Bladder microvascular endothelial cell (primary cell): ENCODE results near the gene NKX2-4. TPM values are rescaled to one million over a fixed set of nuclear protein-coding genes. Genes with fewer than 3 reads are reported as not detected.

Experiments used
- total RNA-seq: library from RNA; depleted of rRNA; stranded (reverse); fragments of >200 nt; gene quantifications from 2 replicates; pipeline ENCODE4 v1.2.3, GENCODE V29; 2014

Gene NKX2-4
- total RNA-seq, result not detected in 2 replicates

DNA sequence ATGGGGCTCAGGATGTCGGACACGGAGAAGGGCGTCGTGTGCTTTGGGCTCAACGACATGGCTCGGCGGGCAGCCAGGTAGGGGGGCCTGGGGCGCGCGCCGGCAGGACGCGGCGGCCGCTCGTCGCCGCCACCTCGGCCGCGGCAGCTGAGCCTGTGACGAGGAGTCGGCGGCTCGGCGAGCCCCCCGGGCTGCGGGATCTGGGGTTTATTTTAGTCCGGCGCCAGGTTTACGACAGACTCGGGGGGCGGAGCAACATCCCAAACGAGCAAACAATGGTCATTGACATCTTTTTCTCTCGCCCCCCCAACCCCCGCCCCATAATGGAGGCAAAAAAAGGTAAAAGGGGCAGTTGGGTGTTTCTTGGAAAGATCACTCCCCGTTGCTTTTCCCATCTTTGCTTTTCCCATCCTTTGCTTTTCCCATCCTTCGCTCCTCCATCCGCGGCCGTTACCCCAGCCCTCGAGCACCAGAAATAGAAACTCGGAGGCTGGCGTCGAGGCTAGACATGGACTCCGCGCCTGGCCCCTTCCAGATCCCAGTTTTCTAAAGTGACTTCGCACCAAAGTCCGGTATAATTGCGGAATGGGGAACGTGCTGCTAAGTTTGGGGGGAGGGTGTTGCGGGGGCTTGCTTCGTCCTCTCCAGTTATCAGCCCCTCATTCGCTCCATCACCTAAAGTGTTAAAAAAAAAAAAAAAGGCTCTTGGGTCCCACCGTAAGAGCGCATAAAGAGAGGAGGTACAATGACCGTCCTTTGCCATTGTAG lies at the start of gene NKX2-4:
Gene NKX2-4 (minus strand): TSS at position 186 of the 768 bp plus-strand sequence. CDS start 127 bp downstream, at position 59.

Other genes with a start within 250 kb of the NKX2-4 start
- gene XRN2, start 94.2 kb downstream of the NKX2-4 start, total RNA-seq, result 59.6 and 83.4 TPM in 2 replicates
- gene NKX2-2, start 116.5 kb upstream of the NKX2-4 start, total RNA-seq, result not detected in 2 replicates